Activated T-cell treated with anti-CD3 and anti-CD28 coated beads, Interleukin-2, amount 50 U/mL, for 48 hours (primary cell): ENCODE measurements around the gene ABCA2.
"Not testable (repeated sequence)": the region's sequence is repeated elsewhere in the genome, so short reads cannot be mapped to it uniquely, and the experiment has no call there.

ENCODE experiments used
- DNase-seq, 2 experiments: peaks; one replicate each; pipeline ENCODE4 v3.0.0-alpha.2; 2020

The ABCA2 gene

GRCh38 chr9:137064027-137064879 lies 36.2 kb upstream of the ABCA2 start:
- peak; percentile 81 to 83 for DNase-seq

- DNase-seq = no peak
Measured at GRCh38 chr9:137063311-137064026, 35.4 kb upstream of the ABCA2 start.

- DNase-seq = not testable (repeated sequence)
Measured at GRCh38 chr9:137062798-137063197, 34.8 kb upstream of the ABCA2 start.

GRCh38 chr9:137062384-137062783 lies 34.3 kb upstream of the ABCA2 start:
- DNase-seq = no peak

GRCh38 chr9:137058521-137059234 lies 30.6 kb upstream of the ABCA2 start:
- no peak for DNase-seq

- no peak for DNase-seq
Measured at GRCh38 chr9:137057545-137057944, 29.5 kb upstream of the ABCA2 start.

GRCh38 chr9:137056739-137057415 lies 28.8 kb upstream of the ABCA2 start:
- no peak for DNase-seq

GRCh38 chr9:137055385-137056364 lies 27.6 kb upstream of the ABCA2 start:
- no peak for DNase-seq

GRCh38 chr9:137054932-137055384 lies 26.9 kb upstream of the ABCA2 start:
- no peak for DNase-seq

GRCh38 chr9:137053944-137054931 lies 26.2 kb upstream of the ABCA2 start, which contains the start of gene ENTPD2:
Gene ENTPD2 (minus strand): TSS chr9:137054061. CDS start chr9:137053997, 64 bp downstream.
- peak in 1 of 2 experiments; percentile 60 for DNase-seq

- peak in 1 of 2 experiments; percentile 39 for DNase-seq
Measured at GRCh38 chr9:137052998-137053943, 25.2 kb upstream of the ABCA2 start.

- no peak for DNase-seq
Measured at GRCh38 chr9:137052293-137052692, 24.3 kb upstream of the ABCA2 start.

- DNase-seq = no peak
Measured at GRCh38 chr9:137051145-137051724, 23.2 kb upstream of the ABCA2 start.

GRCh38 chr9:137050570-137050969 lies 22.5 kb upstream of the ABCA2 start:
- no peak for DNase-seq

- peak; percentile 79 to 83 for DNase-seq
Measured at GRCh38 chr9:137049544-137050449, 21.8 kb upstream of the ABCA2 start.

GRCh38 chr9:137048655-137049543 lies 20.9 kb upstream of the ABCA2 start:
- DNase-seq = peak in 1 of 2 experiments; percentile 38
